HG03558 (cell line): ENCODE measurements around the gene MT1A.
"Not testable (repeated sequence)": the region's sequence is repeated elsewhere in the genome, so short reads cannot be mapped to it uniquely, and the experiment has no call there.

Source experiments
- ATAC-seq: cut with Tn5 transposase; IDR thresholded peaks from one replicate; pipeline ENCODE4 v1.9.1; 2021; ENCODE audit warnings: moderate number of reproducible peaks; ENCODE audit not compliant: unreplicated experiment; ENCODE audit errors: extremely low read depth

Gene MT1A

GRCh38 chr16:56649271-56649670 is 10.8 kb downstream of the MT1A start:
- ATAC-seq: no peak

- no peak for ATAC-seq
Observed at GRCh38 chr16:56649820-56650219, 11.4 kb downstream of the MT1A start.

- no peak for ATAC-seq
Observed at GRCh38 chr16:56651586-56651985, 13.1 kb downstream of the MT1A start, which contains the start of gene MT1B. Gene MT1B, plus strand, starts transcription at chr16:56651886. Its CDS starts 68 bp downstream, at chr16:56651954.

GRCh38 chr16:56652600-56652999 is 14.1 kb downstream of the MT1A start:
- no peak for ATAC-seq

GRCh38 chr16:56653218-56653617 is 14.8 kb downstream of the MT1A start:
- ATAC-seq: no peak

- no peak for ATAC-seq
Observed at GRCh38 chr16:56657555-56658326, 19.3 kb downstream of the MT1A start, which contains the start of gene MT1F. Gene MT1F, plus strand, starts transcription at chr16:56657959. Its CDS starts 100 bp downstream, at chr16:56658059.

GRCh38 chr16:56658327-56658875 is 19.9 kb downstream of the MT1A start:
- ATAC-seq: no peak

- ATAC-seq: no peak
Observed at GRCh38 chr16:56662357-56663354, 24.2 kb downstream of the MT1A start.

- no peak for ATAC-seq
Observed at GRCh38 chr16:56664506-56664905, 26.0 kb downstream of the MT1A start.

GRCh38 chr16:56665286-56666261 is 27.1 kb downstream of the MT1A start:
- ATAC-seq: not testable (repeated sequence)

- ATAC-seq: no peak
Observed at GRCh38 chr16:56667581-56668571, 29.4 kb downstream of the MT1A start, which contains the start of gene MT1G. Gene MT1G, minus strand, starts transcription at chr16:56668065. Its CDS starts 72 bp downstream, at chr16:56667993.

- no peak for ATAC-seq
Observed at GRCh38 chr16:56669005-56669839, 30.8 kb downstream of the MT1A start, which contains the start of gene MT1H. Gene MT1H, plus strand, starts transcription at chr16:56669814. Its CDS starts 71 bp downstream, at chr16:56669885.

GRCh38 chr16:56669840-56670619 is 31.6 kb downstream of the MT1A start:
- ATAC-seq: no peak

GRCh38 chr16:56670620-56670934 is 32.1 kb downstream of the MT1A start:
- ATAC-seq: no peak

- ATAC-seq: not testable (repeated sequence)
Observed at GRCh38 chr16:56671691-56672090, 33.2 kb downstream of the MT1A start.

GRCh38 chr16:56672171-56672570 is 33.7 kb downstream of the MT1A start:
- ATAC-seq: not testable (repeated sequence)
